Putamen (tissue), 1 donor: ENCODE measurements around the gene MBD4.

ENCODE experiments used
- DNase-seq: peaks from one replicate; pipeline ENCODE4 v3.0.0-alpha.2; 2016; ENCODE audit warnings: low spot score

Gene MBD4

DNA sequence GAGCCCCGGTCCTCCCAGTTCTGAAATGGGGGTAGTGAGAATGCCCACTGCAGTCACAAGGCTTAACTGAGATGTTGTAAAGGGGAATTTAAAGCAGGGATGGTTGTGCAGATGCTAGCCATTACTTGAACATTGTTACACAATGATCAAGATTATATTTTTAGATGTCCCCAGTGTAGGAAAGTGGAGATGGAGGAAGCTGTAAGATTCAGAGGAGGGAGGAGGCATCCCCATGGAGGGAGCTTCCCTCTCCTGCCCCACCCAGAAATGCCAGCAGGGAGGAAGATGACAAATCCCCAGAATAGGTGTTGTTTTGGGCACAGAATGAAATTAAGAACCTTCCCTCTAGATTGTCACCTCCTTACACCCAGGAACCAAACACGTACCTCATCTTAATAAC, 57.4 kb downstream of the MBD4 start:
- no peak for DNase-seq
